GM12875 (cell line): ENCODE results near the gene IL16.

ENCODE experiments used
- H3K4me3 ChIP-seq: one replicate; pipeline ENCODE4 v1.5.1; 2011; ENCODE audit warnings: low read depth, low read length, control low read depth
- CTCF ChIP-seq: IDR thresholded peaks from 2 replicates; pipeline ENCODE4 v1.5.1; 2011; ENCODE audit warnings: low read depth, mild to moderate bottlenecking, control low read depth, inconsistent platforms, low read length, moderate library complexity, borderline replicate concordance; ENCODE audit not compliant: insufficient read depth

Gene IL16

GRCh38 chr15:81166636-81167305 lies 29.9 kb upstream of the IL16 start:
- no peak overlapping the region for H3K4me3 ChIP-seq
- TF ChIP-seq CTCF: no peak

- H3K4me3 ChIP-seq: no peak overlapping the region
- TF ChIP-seq CTCF: no peak
Measured at GRCh38 chr15:81168131-81168526, 28.6 kb upstream of the IL16 start.

GRCh38 chr15:81168644-81169043 lies 28.0 kb upstream of the IL16 start:
- TF ChIP-seq CTCF: no peak
- H3K4me3 ChIP-seq: no peak overlapping the region

GRCh38 chr15:81170511-81170910 lies 26.2 kb upstream of the IL16 start:
- no peak for TF ChIP-seq CTCF
- no peak overlapping the region for H3K4me3 ChIP-seq

GRCh38 chr15:81171286-81171685 lies 25.4 kb upstream of the IL16 start:
- TF ChIP-seq CTCF: no peak
- no peak overlapping the region for H3K4me3 ChIP-seq

- TF ChIP-seq CTCF: no peak
- no peak overlapping the region for H3K4me3 ChIP-seq
Measured at GRCh38 chr15:81174125-81174791, 22.4 kb upstream of the IL16 start.

- peak; percentile 16; the same call in 1 of the 2 replicates for TF ChIP-seq CTCF
Measured at GRCh38 chr15:81174792-81175327, 21.8 kb upstream of the IL16 start.

More at GRCh38 chr15:81174792-81175327, 21.8 kb upstream of the IL16 start:
- no peak overlapping the region for H3K4me3 ChIP-seq
